Stimulated activated CD8-positive, alpha-beta memory T cell treated with anti-CD3 and anti-CD28 coated beads, Interleukin-7, amount 100 ng/mL, for 24 hours (primary cell): Measurements from ENCODE around the gene PHRF1.

ENCODE experiments used
- DNase-seq: peaks from one replicate; pipeline ENCODE4 v3.0.0-alpha.2; 2020; ENCODE audit warnings: low read depth

Gene PHRF1

GRCh38 chr11:655036-655726 is 78.9 kb downstream of the PHRF1 start:
- no peak for DNase-seq

GRCh38 chr11:656426-656825 is 80.2 kb downstream of the PHRF1 start:
- DNase-seq: no peak

GRCh38 chr11:656866-657265 is 80.6 kb downstream of the PHRF1 start:
- no peak for DNase-seq

GRCh38 chr11:657691-658126 is 81.4 kb downstream of the PHRF1 start:
- no peak for DNase-seq

- no peak for DNase-seq
Observed at GRCh38 chr11:659532-660085, 83.3 kb downstream of the PHRF1 start.

- DNase-seq: no peak
Observed at GRCh38 chr11:660281-660680, 84.0 kb downstream of the PHRF1 start.

GRCh38 chr11:660681-661444 is 84.6 kb downstream of the PHRF1 start:
- DNase-seq: no peak
